Stimulated activated CD4-positive, alpha-beta T cell treated with anti-CD3 and anti-CD28 coated beads, Interleukin-12 subunit alpha, Interleukin-12 subunit beta, amount 100 ng/mL, for 48 hours (primary cell): Measurements from ENCODE around the gene FAIM.
"Not testable (repeated sequence)": the region's sequence is repeated elsewhere in the genome, so short reads cannot be mapped to it uniquely, and the experiment has no call there.

Experiments used
- DNase-seq, 3 donors: peaks; one replicate each; pipeline ENCODE4 v3.0.0-alpha.2; 2020; ENCODE audit warnings: low read depth in 2 of 3, low spot score in 1 of 3

FAIM gene

GRCh38 chr3:138608322-138609135 lies at the start of gene FAIM:
Gene FAIM (plus strand): TSS chr3:138608771. CDS start chr3:138619727, 10,956 bp downstream.
- DNase-seq: peak; percentile 28 to 57 (median 35)

GRCh38 chr3:138559134-138559533 lies 49.4 kb upstream of the FAIM start:
- no peak for DNase-seq

GRCh38 chr3:138560501-138560900 lies 48.1 kb upstream of the FAIM start:
- no peak for DNase-seq

- DNase-seq: not testable (repeated sequence)
These were observed 45.7 kb upstream of the FAIM start for GRCh38 chr3:138562902-138563301.

- DNase-seq: not testable (repeated sequence)
These were observed 42.3 kb upstream of the FAIM start for GRCh38 chr3:138566293-138566692.

- no peak for DNase-seq
These were observed 41.2 kb upstream of the FAIM start for GRCh38 chr3:138567403-138567802.

- DNase-seq: no peak
These were observed 39.5 kb upstream of the FAIM start for GRCh38 chr3:138569090-138569489.

- not testable (repeated sequence) for DNase-seq
These were observed 38.9 kb upstream of the FAIM start for GRCh38 chr3:138569624-138570023.

- no peak for DNase-seq
These were observed 35.4 kb upstream of the FAIM start for GRCh38 chr3:138573138-138573537.

GRCh38 chr3:138578141-138578540 lies 30.4 kb upstream of the FAIM start:
- DNase-seq: no peak

GRCh38 chr3:138578961-138579574 lies 29.5 kb upstream of the FAIM start:
- no peak for DNase-seq

- DNase-seq: no peak
These were observed 21.2 kb upstream of the FAIM start for GRCh38 chr3:138587374-138587773.

GRCh38 chr3:138588445-138588844 lies 20.1 kb upstream of the FAIM start:
- no peak for DNase-seq

GRCh38 chr3:138591392-138591791 lies 17.2 kb upstream of the FAIM start:
- DNase-seq: no peak

- no peak for DNase-seq
These were observed 15.0 kb upstream of the FAIM start for GRCh38 chr3:138593488-138594149.

GRCh38 chr3:138594150-138594934 lies 14.2 kb upstream of the FAIM start, which contains the start of gene CEP70:
Gene CEP70 (minus strand): TSS chr3:138594260. CDS start chr3:138572927, 21,333 bp downstream.
- peak; percentile 69 to 82 (median 76) for DNase-seq

- no peak for DNase-seq
These were observed 13.5 kb upstream of the FAIM start for GRCh38 chr3:138594935-138595610.

GRCh38 chr3:138597186-138597976 lies 11.2 kb upstream of the FAIM start:
- not testable (repeated sequence) for DNase-seq

- no peak for DNase-seq
These were observed 10.0 kb upstream of the FAIM start for GRCh38 chr3:138598534-138598933.
